K562 (cell line): Measurements from ENCODE around the gene DLGAP3. TPM values are rescaled to one million over a fixed set of nuclear protein-coding genes. Genes with fewer than 3 reads are reported as not detected.

Source experiments
- BHLHE40 ChIP-seq: IDR thresholded peaks from 2 replicates; pipeline ENCODE4 v1.6.1; 2011; ENCODE audit warnings: low read length, improper control_type of control experiment
- BRD9 ChIP-seq: fragments of 450-650 bp; IDR thresholded peaks from 2 replicates; pipeline ENCODE4 v1.6.1; 2018; ENCODE audit warnings: low read depth; ENCODE audit not compliant: partially characterized antibody
- CREB1 ChIP-seq, 2 experiments: sonication (generic) in 1 of 2; formaldehyde crosslinking in 1 of 2; IDR thresholded peaks; 2 replicates each; pipeline versions ENCODE4 v1.6.1 to v1.8.0; 2012 to 2022; ENCODE audit warnings: inconsistent platforms in 1 of 2, mild to moderate bottlenecking in 1 of 2, missing genetic modification reagents in 1 of 2, moderate library complexity in 1 of 2
- CSDE1 ChIP-seq, 2 experiments: fragments of 450-650 bp; IDR thresholded peaks; 2 replicates each; pipeline ENCODE4 v1.6.1; 2016; ENCODE audit warnings: mild to moderate bottlenecking in 1 of 2
- FIP1L1 ChIP-seq: fragments of 200-400 bp; formaldehyde crosslinking; IDR thresholded peaks from 2 replicates; pipeline ENCODE4 v1.6.1; 2018; ENCODE audit warnings: mild to moderate bottlenecking, low read depth, low read length; ENCODE audit not compliant: poor library complexity, severe bottlenecking
- ILF3 ChIP-seq: fragments of 450-650 bp; IDR thresholded peaks from 2 replicates; pipeline ENCODE4 v1.6.1; 2018; ENCODE audit warnings: antibody characterized with exemption, mild to moderate bottlenecking, moderate library complexity, borderline replicate concordance
- KLF13 ChIP-seq: fragments of 450-650 bp; IDR thresholded peaks from 2 replicates; pipeline ENCODE4 v1.6.1; 2016; ENCODE audit warnings: missing genetic modification characterization, low read depth, mild to moderate bottlenecking, missing compliant biosample characterization, moderate library complexity, borderline replicate concordance
- MAFG ChIP-seq: fragments of 450-650 bp; conservative IDR thresholded peaks from 2 replicates; pipeline ENCODE4 v1.6.1; 2016; ENCODE audit warnings: missing genetic modification characterization, missing compliant biosample characterization
- MTA2 ChIP-seq: fragments of 450-650 bp; IDR thresholded peaks from 2 replicates; pipeline ENCODE4 v1.6.1; 2016; ENCODE audit warnings: low read depth
- NELFE ChIP-seq: IDR thresholded peaks from 2 replicates; pipeline ENCODE4 v1.6.1; 2011; ENCODE audit warnings: mild to moderate bottlenecking; ENCODE audit not compliant: insufficient read depth, insufficient read length
- NR2C2 ChIP-seq, 2 experiments: fragments of 200-800 bp in 1 of 2; sonication (Bioruptor generic) in 1 of 2; sonication (generic) in 1 of 2; formaldehyde crosslinking in 1 of 2; IDR thresholded peaks; 2 replicates each; pipeline versions ENCODE4 v1.6.1 to v1.8.0; 2016 to 2022; ENCODE audit warnings: mild to moderate bottlenecking in 1 of 2, missing compliant biosample characterization in 1 of 2, missing genetic modification characterization in 1 of 2, missing genetic modification reagents in 1 of 2
- POLR2B ChIP-seq: fragments of 450-650 bp; IDR thresholded peaks from 2 replicates; pipeline ENCODE4 v1.6.1; 2018; ENCODE audit warnings: low read depth; ENCODE audit not compliant: partially characterized antibody
- PTTG1 ChIP-seq: fragments of 450-650 bp; IDR thresholded peaks from 2 replicates; pipeline ENCODE4 v1.6.1; 2016; ENCODE audit warnings: low read depth, mild to moderate bottlenecking, missing genetic modification characterization, missing compliant biosample characterization
- RAD21 ChIP-seq, 2 experiments: fragments of 250-450 bp in 1 of 2; fragments of 450-650 bp in 1 of 2; sonication (Bioruptor Pico) in 1 of 2; formaldehyde crosslinking in 1 of 2; IDR thresholded peaks in 1 of 2; conservative IDR thresholded peaks in 1 of 2; 2 replicates each; pipeline versions ENCODE4 v1.4.0 to v1.8.0; 2020 to 2022; ENCODE audit warnings: mild to moderate bottlenecking in 2 of 2, moderate library complexity in 1 of 2
- SMARCA5 ChIP-seq: fragments of 450-650 bp; IDR thresholded peaks from 2 replicates; pipeline ENCODE4 v1.6.1; 2016
- SMARCE1 ChIP-seq: fragments of 450-650 bp; IDR thresholded peaks from 2 replicates; pipeline ENCODE4 v1.7.1; 2016; ENCODE audit warnings: mild to moderate bottlenecking
- SOX6 ChIP-seq: fragments of 450-650 bp; IDR thresholded peaks from 2 replicates; pipeline ENCODE4 v1.6.1; 2014; ENCODE audit warnings: mild to moderate bottlenecking
- ZNF143 ChIP-seq: sonication (generic); formaldehyde crosslinking; IDR thresholded peaks from 2 replicates; pipeline ENCODE4 v1.9.0; 2022; ENCODE audit warnings: mild to moderate bottlenecking, missing genetic modification reagents
- ZNF253 ChIP-seq: fragments of 250-450 bp; sonication (Bioruptor Pico); conservative IDR thresholded peaks from 2 replicates; pipeline ENCODE4 v1.6.1; 2021; ENCODE audit warnings: mild to moderate bottlenecking
- ZNF316 ChIP-seq: fragments of 450-650 bp; IDR thresholded peaks from 2 replicates; pipeline ENCODE4 v1.6.1; 2016
- ZNF324 ChIP-seq: fragments of 250-450 bp; sonication (Bioruptor Pico); IDR thresholded peaks from 2 replicates; pipeline ENCODE4 v1.4.0; 2020; ENCODE audit warnings: mild to moderate bottlenecking
- polyA plus RNA-seq, 8 experiments: library from polyadenylated mRNA; depleted of rRNA in 4 of 8; stranded (reverse) in 5 of 8; unstranded in 3 of 8; fragments of >200 nt; fragmentation: Nextera tagmentation in 2 of 8; fragmentation: Illumina TruSeq in 1 of 8; extraction: Ambion mirVana in 2 of 8; extraction: Trizol in 1 of 8; gene quantifications; 2 replicates each; pipeline versions ENCODE4 v1.2.1 to v1.2.3, GENCODE V29; 2011 to 2014; ENCODE audit warnings: inconsistent platforms in 1 of 8, missing spikeins in 1 of 8
- total RNA-seq, 7 experiments: library from RNA; depleted of rRNA in 6 of 7; stranded (reverse); fragments of >200 nt in 6 of 7; fragmentation: Illumina TruSeq in 2 of 7; extraction: Trizol in 2 of 7; gene quantifications; 2 replicates each; pipeline versions ENCODE4 v1.2.1 to v1.2.3, GENCODE V29; 2011 to 2021; ENCODE audit warnings: low replicate concordance in 1 of 7
- TF ChIP-seq, protein P1 (sequence below): sonication (generic); formaldehyde crosslinking; IDR thresholded peaks from 2 replicates; pipeline ENCODE4 v1.8.1; 2023; ENCODE audit warnings: mild to moderate bottlenecking, missing genetic modification reagents, moderate library complexity
- TF ChIP-seq, protein P2 (sequence below), 3 experiments: fragments of 200-800 bp in 1 of 3; fragments of 250-450 bp in 1 of 3; fragments of 450-650 bp in 1 of 3; sonication (Bioruptor Pico) in 1 of 3; sonication (Bioruptor generic) in 1 of 3; formaldehyde crosslinking in 1 of 3; IDR thresholded peaks; 2 replicates each; pipeline versions ENCODE4 v1.6.1 to v1.8.0; 2016 to 2022; ENCODE audit warnings: mild to moderate bottlenecking in 2 of 3, missing genetic modification characterization in 2 of 3, missing compliant biosample characterization in 1 of 3, moderate library complexity in 1 of 3
- TF ChIP-seq, protein P3 (sequence below): sonication (generic); formaldehyde crosslinking; IDR thresholded peaks from 2 replicates; pipeline ENCODE4 v1.8.0; 2022; ENCODE audit warnings: mild to moderate bottlenecking, missing genetic modification reagents

The DLGAP3 gene
- total and polyA plus RNA-seq, 9 of the 15 experiments (the other 6 are each of a cell fraction or from before 2014, with no cell fraction given): 0.01 to 0.16 (median 0.07) TPM; not detected in 6

DNA sequence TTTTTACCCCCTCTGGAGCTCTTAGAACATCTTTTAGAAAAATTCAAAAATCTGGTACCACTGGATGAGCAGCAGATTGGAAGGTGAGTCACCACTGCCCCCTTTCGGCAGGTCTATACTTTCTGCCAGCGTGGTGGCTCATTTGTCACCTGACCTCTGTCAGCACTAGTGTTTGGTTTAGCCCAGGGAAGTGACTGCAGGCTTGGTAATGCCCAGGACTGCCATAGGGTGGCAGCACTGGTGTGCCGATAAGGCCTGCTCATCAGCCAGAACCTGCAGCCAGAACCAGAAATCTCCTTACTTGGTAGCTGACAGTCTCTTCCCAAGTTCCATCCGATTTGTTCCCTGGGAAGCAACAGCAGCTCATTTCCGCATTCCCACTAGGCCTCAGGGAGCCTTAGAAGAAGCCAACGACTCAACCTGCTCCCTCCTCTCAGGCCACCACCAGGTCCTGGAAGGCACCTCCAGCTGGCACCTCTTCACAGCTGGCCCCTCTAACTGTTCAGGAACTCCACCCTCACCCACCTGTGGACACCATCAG lies 76.7 kb downstream of the DLGAP3 start (continued):
- TF ChIP-seq POLR2B (peak; percentile 14), MAFG (tag) (no peak), BRD9 (no peak), FIP1L1 (no peak), MTA2 (no peak), SMARCA5 (no peak), ZNF253 (CRISPR knock-in tag) (no peak), RAD21 (CRISPR knock-in tag; conservative IDR thresholded peaks at IDR 0.05 in 1 of 2, IDR thresholded peaks at IDR 0.05 in 1 of 2) (peak; percentile 97 to 98), ILF3 (0 out of 2 replicates have a peak, but pooled peaks have one; percentile 53), NELFE (no peak), SOX6 (peak; percentile 60; the same call in 1 of the 2 replicates), ZNF316 (no peak), CSDE1 (IDR thresholded peaks at IDR 0.05) (no peak), PTTG1 (no peak), SMARCE1 (no peak), ZNF143 (CRISPR knock-in tag) (no peak), CREB1 (IDR thresholded peaks at IDR 0.05) (peak; percentile 39; the same call in 1 of the 2 replicates), CREB1 (CRISPR knock-in tag; IDR thresholded peaks at IDR 0.05) (peak; percentile 60; the same call in 1 of the 2 replicates), KLF13 (tag) (no peak), BHLHE40 (peak; percentile 93), ZNF324 (CRISPR knock-in tag) (no peak), NR2C2 (CRISPR knock-in tag; IDR thresholded peaks at IDR 0.05) (peak; percentile 51; the same call in 1 of the 2 replicates), NR2C2 (tag; IDR thresholded peaks at IDR 0.05) (no peak)
- TF ChIP-seq, protein P1, sequence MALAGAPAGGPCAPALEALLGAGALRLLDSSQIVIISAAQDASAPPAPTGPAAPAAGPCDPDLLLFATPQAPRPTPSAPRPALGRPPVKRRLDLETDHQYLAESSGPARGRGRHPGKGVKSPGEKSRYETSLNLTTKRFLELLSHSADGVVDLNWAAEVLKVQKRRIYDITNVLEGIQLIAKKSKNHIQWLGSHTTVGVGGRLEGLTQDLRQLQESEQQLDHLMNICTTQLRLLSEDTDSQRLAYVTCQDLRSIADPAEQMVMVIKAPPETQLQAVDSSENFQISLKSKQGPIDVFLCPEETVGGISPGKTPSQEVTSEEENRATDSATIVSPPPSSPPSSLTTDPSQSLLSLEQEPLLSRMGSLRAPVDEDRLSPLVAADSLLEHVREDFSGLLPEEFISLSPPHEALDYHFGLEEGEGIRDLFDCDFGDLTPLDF (CRISPR knock-in tag): no peak
- TF ChIP-seq, protein P2, sequence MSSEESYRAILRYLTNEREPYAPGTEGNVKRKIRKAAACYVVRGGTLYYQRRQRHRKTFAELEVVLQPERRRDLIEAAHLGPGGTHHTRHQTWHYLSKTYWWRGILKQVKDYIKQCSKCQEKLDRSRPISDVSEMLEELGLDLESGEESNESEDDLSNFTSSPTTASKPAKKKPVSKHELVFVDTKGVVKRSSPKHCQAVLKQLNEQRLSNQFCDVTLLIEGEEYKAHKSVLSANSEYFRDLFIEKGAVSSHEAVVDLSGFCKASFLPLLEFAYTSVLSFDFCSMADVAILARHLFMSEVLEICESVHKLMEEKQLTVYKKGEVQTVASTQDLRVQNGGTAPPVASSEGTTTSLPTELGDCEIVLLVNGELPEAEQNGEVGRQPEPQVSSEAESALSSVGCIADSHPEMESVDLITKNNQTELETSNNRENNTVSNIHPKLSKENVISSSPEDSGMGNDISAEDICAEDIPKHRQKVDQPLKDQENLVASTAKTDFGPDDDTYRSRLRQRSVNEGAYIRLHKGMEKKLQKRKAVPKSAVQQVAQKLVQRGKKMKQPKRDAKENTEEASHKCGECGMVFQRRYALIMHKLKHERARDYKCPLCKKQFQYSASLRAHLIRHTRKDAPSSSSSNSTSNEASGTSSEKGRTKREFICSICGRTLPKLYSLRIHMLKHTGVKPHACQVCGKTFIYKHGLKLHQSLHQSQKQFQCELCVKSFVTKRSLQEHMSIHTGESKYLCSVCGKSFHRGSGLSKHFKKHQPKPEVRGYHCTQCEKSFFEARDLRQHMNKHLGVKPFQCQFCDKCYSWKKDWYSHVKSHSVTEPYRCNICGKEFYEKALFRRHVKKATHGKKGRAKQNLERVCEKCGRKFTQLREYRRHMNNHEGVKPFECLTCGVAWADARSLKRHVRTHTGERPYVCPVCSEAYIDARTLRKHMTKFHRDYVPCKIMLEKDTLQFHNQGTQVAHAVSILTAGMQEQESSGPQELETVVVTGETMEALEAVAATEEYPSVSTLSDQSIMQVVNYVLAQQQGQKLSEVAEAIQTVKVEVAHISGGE (CRISPR knock-in tag; IDR thresholded peaks at IDR 0.05): no peak
- TF ChIP-seq, protein P3, sequence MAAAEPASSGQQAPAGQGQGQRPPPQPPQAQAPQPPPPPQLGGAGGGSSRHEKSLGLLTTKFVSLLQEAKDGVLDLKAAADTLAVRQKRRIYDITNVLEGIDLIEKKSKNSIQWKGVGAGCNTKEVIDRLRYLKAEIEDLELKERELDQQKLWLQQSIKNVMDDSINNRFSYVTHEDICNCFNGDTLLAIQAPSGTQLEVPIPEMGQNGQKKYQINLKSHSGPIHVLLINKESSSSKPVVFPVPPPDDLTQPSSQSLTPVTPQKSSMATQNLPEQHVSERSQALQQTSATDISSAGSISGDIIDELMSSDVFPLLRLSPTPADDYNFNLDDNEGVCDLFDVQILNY: no peak
